ENCODE data around the gene MYO9B.

DNA sequence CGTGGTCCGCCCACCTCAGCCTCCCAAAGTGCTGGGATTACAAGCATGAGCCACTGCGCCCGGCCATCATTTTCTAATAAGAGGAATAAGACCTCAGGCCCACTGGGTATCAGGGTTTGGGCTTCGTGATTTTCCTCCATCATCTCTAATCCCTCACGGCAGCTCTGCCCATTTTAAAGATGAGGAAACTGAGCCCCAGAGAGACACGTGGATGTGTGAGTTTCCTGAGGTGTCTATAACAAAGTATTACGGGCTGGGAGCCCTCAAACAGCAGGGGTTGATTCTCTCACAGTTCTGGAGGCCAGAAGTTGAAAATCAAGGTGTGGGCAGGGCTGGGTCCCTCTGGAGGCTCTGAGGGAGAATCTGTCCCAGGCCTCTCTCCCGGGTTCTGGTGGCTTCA is 33.7 kb downstream of the MYO9B start:
- TF ChIP-seq, protein P1, sequence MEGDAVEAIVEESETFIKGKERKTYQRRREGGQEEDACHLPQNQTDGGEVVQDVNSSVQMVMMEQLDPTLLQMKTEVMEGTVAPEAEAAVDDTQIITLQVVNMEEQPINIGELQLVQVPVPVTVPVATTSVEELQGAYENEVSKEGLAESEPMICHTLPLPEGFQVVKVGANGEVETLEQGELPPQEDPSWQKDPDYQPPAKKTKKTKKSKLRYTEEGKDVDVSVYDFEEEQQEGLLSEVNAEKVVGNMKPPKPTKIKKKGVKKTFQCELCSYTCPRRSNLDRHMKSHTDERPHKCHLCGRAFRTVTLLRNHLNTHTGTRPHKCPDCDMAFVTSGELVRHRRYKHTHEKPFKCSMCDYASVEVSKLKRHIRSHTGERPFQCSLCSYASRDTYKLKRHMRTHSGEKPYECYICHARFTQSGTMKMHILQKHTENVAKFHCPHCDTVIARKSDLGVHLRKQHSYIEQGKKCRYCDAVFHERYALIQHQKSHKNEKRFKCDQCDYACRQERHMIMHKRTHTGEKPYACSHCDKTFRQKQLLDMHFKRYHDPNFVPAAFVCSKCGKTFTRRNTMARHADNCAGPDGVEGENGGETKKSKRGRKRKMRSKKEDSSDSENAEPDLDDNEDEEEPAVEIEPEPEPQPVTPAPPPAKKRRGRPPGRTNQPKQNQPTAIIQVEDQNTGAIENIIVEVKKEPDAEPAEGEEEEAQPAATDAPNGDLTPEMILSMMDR (conservative IDR thresholded peaks at IDR 0.05; ENCODE audit: low read depth, low read length) = no peak
- no peak for TF ChIP-seq EZH2 (IDR thresholded peaks at IDR 0.05; ENCODE audit: low read length, unreplicated experiment)
